GM19397 (cell line): ENCODE results near the gene MBIP.

ENCODE experiments used
- ATAC-seq: cut with Tn5 transposase; IDR thresholded peaks from one replicate; pipeline ENCODE4 v1.9.1; 2021; ENCODE audit warnings: mild to moderate bottlenecking, moderate library complexity; ENCODE audit not compliant: unreplicated experiment

The MBIP gene

DNA sequence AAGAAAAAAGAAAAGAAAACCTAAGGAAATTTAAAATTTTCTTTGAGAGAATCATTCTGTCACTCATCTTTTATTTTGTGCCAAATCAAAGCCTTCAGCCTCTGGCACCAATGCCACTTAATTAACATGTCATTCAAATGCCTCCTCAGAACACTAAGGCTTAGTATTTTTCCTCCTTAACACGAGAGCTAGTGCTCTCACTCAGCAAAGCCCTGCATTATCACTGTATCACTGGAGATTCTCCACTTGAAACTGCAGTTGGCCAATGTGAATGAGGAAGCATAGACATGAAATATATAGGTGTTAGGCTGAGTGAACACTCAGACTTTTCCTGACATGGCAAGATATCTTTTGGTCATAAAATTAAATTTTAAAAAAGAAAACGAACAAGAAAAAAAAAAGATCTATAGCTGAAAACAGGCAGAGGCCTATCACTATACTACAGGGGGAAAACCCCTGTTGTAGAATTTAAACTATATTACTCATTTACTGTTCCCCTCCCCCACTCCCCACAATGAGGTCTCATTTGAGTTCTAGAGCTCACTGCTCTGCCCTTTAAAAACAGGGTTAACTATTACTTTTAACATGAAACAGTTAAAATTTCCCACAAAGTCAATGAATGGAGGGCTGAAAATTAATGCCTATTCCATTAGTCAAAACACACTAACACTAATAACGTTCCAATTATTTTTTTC, 5.1 kb downstream of the MBIP start:
- no peak for ATAC-seq

DNA sequence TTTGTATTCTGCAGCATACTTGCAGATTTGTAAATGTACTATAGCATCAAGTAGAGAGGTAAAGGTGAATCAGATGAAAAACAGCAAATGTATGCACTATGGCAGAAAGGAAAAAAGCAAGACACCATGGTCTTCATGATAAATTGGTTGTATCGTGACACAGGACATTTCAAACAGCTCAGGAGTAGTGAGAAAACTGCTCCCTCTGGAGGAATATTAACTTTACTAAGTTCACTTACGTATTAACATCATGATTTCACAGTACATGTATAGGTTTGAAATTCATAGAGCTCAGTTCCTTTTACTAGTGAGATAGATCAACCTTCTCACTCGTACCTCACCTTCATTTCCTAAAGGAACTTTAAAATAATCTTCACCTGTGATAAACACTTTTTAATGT, 6.5 kb downstream of the MBIP start:
- no peak for ATAC-seq

DNA sequence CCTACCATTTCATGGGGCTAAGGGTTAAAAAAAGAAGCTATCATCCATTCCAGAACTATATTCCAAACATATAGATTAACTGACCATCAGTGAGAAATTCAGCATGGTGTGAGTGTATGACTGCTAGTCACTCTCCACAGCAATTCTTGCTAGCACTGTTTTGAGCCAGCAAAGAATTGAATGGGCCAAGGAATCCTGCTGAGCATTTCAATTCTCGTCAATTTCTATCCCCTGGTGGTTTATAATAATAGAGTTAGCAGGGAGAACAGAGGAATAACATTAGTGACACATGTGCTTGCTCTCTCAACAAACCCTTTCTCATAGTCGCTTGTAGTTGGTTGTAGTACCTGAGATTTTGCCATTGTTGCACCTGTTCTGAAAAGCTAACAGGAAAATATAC, 7.2 kb downstream of the MBIP start:
- ATAC-seq, result no peak

DNA sequence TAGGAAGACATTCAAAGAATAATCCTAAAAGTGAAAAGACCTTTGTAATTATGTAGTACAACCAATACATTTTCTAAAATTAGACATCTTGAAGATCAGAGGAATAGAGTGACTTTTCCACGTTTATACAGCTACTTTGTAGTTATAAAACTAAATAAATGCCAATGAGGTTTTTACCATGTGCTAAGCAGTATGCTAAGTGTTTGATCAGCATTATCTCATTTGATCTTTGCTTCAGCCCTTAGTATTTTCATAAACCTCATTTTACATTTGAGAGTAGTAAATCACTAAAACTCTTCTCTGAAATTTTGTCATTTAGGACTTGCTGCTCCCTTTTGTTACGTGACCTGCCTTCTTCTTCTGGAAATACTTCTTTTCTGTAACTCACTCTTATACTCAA, 13.6 kb downstream of the MBIP start:
- no peak for ATAC-seq

DNA sequence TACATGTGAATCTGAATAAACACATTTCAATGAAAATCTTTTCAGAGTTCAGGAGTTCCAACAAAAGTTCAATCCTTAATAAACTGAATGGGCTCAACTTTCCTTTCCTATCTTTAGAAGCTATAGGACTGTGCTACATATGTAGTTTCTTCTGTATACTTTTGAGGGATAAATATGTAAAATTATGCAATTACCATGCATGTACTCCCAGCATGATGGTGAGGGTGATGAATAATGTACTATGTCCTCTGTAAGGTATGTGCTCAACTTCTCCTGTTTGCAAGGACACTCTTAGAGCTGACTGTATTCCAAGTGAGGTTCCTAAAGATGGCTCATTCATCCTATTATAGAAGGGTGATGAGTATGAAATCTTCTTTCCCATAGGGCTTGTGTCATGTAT, 15.5 kb downstream of the MBIP start:
- ATAC-seq, result no peak

DNA sequence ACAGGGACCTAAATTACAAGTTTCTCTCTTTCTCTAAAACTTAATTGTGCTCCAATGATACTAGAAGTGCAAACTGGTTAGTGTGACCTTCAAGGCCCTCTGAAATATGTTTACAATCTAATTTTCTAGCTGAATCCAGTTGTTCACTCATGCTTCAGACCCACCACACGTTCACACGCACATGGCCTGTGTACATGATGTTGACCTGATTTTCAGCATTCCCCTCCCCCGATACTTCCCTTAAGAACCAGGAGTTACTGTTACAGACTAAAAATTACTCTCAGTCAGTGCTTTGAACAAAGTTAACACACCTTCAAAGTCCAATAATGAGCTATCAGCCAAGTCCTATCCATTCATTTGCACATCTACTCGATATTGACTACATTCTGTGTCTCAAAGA, 16.5 kb downstream of the MBIP start:
- no peak for ATAC-seq

DNA sequence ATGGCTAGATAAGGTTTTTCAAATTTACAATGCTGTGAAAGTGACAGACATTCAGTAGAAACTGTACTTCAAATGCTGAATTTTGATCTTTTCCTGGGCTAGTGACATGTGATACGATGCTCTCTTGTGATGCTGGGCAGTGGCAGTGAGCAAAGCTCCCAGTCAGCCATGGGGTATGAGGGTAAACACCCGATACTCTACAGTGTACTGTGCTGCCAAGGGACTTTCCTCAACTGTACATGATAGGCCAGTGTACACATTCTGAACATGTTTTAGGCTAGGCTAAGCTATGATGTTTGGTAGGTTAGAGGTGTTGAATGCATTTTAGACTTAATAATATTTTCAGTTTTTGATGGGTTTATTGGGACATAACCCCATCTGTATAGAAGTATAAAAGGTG, 17.6 kb downstream of the MBIP start:
- no peak for ATAC-seq

DNA sequence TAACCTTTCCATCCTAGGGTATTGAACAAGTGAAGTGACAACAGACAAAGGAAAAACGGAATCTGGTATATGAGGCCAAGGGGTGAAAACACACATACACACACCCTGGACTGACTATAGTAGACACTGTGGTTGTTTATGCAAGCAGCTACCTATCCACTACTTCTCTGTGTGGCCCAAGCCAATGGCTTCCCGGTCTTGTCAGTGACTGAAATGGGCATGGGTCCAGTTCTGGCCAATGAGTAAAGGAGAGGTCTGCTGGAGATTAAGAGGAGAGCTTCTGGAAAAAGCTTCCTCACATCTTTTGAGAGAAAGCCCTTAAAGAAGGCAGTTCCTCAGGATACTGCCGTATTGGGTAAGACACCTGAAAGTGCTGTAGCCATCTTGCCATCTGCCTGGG, 19.3 kb downstream of the MBIP start:
- ATAC-seq, result no peak

DNA sequence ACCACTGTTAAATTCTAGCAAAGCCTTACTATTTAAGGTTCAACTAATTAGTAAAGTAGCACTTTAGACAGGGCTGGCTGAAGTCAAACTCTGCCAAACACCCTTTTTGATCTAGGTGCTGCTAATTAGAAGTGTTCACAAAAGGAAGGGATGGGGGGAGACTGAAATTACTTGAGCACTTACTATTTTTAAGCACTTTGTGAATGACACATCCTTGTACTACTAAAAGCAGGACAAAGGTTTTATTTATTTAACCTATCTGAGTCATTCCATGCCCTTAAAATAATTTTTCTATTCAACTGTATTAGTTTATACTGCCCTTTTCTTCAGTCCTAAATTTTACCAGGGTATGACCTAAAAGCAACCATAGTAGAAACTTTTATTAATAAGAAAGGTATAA, 20.1 kb downstream of the MBIP start:
- no peak for ATAC-seq

DNA sequence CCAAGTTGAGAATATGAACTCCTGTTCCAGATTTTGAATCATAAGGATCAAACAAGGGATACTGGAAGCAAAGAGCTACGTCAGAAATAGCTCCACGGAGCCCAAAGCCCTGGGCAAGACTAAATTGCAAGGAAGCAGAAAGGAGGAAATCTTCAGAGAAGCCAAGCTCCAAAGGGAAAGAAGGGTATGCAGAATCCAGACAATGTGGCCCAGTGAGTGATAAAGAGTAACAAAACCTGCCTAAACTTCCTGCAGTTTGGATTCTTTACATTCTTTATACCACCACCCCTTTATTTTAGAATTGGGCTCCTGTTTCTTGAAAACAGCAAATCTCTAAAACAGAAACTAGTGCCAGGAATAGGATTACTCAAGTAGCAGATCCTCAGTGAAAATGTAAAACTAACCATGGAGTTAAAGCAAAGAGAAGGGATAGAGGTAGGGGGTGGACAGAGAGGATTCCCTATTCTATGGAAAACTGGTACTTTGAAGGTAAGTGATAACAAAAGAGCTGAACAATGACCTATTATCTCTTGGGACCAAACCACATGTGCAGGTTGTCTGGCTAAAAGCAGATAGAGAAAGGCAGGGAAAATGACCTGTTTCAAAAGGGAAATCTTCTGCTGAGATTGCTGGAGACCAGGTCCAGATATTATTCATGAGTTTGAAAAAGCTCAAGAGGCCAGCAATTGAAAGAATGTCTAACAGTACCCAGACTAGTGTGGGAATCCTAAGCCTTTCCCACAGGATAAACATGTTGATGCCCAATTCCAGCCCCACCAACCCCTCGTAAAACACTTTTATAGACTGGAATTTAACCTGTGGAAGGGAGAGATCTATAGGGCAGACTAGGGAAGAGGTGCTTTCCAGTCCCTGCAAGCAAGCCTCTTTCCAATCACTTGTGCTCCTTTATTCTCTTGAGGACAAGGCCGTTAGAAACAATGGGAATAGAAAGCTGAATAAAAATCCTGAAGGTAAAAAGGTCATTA, 24.5 kb downstream of the MBIP start:
- no peak for ATAC-seq

DNA sequence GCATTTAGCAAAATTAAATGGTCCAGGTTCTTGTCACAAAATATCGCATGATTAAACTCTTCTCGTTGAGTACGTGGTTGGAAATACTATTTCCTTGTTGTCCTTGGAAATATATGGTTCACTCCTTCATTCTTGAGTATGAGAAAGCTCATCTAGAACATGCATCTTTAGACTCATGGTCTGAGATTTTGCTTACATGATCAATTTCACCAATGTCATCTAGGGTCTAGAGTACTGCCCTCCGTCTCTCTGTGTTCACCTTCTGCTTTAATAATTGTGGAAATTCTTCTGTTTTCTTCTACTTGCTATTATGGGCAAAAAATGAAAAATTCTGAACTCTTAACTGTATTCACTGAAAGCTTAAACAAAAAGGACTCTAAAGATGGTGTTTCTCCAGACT, 25.9 kb downstream of the MBIP start:
- no peak for ATAC-seq

DNA sequence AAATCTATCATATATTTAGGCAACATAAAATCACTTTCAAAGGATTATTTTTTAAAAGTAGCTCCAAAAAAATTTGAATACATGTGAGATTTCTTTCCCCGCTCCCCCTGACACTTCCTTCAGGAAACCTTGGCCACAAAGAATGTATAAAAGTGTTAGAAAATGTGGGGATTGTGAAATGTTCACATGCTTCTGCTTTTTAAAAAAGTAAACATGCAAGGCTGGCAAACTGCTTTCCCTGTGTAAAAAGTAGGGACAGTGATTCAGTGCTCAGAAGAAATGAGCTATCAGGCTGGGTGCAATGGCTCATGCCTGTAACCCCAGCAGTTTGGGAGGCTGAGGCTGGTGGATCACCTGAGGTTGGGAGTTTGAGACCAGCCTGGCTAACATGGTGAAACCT, 26.6 kb downstream of the MBIP start:
- ATAC-seq, result no peak

DNA sequence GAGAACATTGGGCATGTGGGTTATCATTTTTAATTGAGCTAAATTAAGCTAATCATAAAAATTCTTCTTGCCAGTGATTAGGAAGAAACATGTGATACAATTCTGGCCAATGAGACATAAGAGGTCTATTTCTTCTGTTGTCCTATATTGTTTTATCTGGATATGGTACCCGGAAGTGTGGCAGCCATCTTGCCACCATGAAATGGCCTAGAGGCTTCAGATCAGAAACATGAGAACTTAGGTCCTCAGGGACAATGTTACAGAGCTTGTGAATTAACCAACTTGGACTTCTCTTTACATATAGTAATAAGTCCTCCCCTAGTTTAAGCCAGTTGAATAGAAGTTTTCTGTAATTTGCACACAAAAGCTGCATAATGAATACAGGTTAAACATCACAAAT, 30.5 kb downstream of the MBIP start:
- ATAC-seq, result no peak

DNA sequence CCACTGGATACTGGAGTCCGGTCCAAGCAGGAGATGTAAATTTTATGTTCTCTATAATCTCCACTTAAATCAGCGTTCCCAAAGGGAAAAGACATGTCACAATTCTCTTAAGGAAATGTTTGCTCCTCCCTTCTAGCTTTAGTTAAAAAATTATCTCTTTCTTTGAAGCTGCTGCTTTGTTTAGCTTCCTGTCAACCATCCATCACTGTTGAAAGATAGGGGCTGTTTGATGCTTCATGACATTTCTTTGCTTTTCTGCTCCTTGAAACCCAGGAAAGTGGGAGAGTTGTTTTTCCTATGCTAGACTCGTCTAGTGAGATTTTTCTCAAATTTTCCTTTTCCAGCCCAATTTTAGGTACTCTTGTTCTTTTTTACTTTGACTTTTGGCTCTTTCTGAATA, 31.9 kb downstream of the MBIP start:
- no peak for ATAC-seq

DNA sequence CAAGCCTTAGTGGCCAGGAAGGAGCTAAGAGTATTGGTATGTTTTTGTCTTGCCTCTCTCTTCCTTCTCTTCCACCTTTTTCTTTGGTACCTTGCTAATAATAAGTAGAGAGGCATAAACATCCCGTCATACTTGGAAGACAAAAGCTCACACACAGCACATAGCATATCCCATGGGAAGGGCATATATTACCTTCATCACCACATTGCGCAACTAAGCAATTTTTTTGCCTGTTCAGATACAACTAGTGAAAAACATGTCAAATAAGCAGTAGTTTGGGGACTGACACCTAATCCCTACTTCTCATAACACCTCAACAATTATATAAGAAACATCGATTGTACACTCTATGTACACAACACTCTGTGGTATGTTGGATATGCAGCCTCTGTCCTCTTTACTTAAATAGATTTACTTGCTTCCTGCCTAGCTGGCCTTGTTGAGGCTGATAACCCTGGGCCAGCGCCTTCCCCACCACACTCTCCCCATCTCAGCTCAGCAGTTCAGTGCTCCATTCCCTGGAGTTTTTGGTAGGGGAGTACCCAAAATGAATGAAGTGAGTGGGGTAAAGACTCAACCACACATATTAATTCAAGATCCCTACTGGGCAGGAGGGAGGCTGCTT, 35.4 kb downstream of the MBIP start:
- no peak for ATAC-seq

DNA sequence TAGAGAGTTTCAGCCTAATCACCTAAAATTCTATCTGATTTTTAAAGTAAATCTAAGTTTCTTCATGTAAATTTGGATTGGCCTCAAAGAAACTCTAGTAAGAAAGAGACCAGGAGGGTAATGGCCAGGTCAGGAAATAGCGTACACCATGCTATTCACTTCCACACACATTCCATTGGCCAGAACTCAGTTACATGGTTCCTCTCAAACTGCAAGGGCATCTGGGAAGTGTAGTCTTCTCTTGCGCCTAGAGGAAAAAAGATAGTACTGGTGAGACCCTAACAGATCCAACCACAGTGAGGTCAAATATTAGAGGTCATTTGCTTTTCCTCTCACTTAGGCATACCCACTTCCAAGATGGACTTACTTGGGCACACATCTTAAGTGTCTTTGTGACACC, 39.1 kb downstream of the MBIP start:
- no peak for ATAC-seq

DNA sequence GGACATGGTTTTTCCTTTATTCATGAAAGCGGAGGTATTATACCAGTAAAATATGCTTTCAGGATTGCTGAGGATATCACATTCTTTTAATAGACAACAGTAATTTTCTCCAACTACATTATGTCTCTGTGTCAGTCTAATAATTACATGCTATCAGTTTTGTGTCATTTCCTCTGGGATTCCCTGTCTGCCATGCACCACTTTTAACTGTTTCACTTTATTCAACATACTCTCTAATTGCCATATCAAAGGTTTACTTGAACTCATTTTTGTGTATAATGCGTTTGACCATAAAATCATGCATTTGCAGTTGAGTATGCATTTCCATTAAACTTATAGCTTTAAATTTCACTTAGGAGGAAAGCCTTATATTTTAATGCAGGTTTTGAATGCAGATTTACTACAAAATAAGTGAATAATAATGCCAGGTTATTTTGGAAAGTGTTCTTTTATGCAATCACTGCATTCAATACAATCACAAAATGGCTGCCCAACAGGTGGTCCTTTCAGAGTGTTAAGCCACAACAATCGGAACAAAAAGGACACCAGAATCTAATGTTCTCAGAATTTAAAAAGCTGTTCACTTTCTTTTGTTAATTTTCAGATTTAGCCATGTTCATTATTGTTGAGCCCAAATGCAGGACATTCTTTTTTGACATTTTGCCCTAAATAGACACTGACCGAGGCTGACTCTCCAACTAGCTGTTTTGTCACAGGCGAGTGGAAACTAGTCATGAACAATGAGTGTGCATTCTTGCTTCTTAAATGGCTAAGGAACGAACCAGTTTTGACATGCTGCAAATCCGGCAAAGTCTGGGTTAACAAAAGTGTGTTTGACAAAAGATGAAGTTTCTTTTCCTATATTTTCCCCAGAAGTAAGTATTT, 40.9 kb downstream of the MBIP start:
- ATAC-seq, result no peak

DNA sequence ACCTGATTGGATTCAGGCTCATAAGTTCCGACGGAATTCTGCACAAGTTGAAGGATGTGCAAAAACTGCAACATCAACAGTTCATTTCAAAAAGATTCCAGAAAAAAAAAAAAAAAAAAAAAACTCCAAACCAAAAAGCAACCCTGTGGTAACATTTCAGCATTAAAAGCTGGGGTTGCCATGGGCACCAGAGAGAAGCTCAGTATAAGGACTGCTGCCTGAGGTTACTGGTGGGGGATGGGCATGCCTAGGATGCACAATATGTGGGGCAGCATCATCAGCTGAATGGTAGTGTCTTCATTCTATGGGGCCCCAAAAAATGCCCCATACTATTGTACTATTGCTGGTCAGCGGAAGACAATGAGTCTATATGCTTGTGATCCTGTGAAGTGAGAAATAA, 44.7 kb downstream of the MBIP start:
- ATAC-seq, result no peak

DNA sequence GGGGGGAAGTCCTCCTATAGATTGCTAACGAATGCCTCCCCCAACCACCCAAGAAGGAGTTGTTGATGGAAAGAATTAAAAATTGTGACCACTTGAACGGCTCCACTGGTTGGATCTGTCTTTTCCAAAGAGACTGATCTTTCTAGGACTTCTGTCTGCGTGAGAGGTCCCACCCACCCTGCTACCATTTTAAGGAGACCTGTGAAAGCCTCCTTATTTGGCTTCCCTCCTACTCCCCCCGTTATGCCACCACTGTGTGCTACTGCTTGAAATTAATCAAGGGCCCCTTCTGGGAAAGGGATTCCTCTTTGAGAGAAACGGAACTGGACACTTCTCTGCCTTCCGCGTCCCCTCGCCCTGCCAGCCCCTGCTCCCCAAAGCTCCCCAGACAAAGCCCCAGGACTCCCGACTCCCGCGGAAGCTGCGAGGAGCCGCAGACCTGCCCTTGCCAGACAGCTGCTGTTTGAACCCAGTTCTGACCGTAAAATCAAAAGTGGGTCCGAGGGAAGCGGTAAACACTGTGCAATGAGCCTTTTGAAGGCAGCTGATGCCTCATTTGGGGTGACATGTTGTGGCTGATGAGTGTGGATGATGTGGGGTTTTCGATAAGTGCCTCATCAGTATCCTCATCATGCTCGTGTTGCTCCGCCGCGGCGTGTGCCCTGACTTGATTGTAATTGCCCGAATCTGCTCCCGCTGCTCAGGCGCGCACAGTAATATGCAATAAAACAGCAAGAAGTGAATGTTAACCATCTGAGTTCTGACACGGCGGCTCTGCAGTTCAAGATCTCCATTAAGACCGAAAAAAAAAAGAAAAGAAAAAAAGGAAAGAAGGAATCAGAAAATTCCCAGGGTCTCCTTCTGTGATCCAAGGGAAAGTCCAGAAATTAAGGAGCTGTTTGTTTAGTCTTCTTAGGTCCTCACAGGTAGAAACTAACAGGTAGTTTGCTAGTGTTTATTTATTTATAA, 48.2 kb downstream of the MBIP start:
- ATAC-seq, result no peak

DNA sequence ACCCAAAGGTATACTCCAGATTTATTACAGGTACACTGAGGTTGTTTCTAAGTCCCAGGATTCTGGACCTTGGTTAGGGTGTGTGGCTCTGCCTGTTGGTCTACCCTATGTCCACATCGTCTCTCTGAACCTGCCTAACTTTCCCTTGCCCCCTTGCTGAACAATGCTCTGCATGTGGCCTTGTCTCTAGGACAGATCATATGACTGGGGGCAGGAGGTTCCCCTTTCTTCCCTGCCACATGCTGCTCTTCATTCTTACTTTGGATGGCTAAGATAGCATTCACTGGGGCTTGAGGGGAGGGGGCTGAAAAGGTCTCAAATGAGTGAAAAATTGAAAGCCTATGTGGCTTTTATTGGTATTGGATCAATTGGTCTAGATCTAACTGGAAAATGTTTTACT, 49.2 kb downstream of the MBIP start:
- no peak for ATAC-seq
